H9 (cell line): ENCODE results near the gene SHISA9. TPM values are rescaled to one million over a fixed set of nuclear protein-coding genes. Genes with fewer than 3 reads are reported as not detected.

ENCODE experiments used
- DNase-seq: peaks from one replicate; pipeline ENCODE4 v3.0.0-alpha.2; 2017
- H2AFZ ChIP-seq: one replicate; pipeline ENCODE4 v1.6.1; 2013; ENCODE audit warnings: mild to moderate bottlenecking, low read length, control low read depth, moderate library complexity
- H2AK5ac ChIP-seq: 2 replicates; pipeline ENCODE4 v1.6.1; 2013; ENCODE audit warnings: low read length, control low read depth, mixed read lengths; ENCODE audit not compliant: insufficient read length
- H2BK120ac ChIP-seq: one replicate; pipeline ENCODE4 v1.6.1; 2013; ENCODE audit warnings: low read depth, mild to moderate bottlenecking, low read length, control low read depth, inconsistent platforms; ENCODE audit not compliant: poor library complexity, severe bottlenecking
- H2BK12ac ChIP-seq: 2 replicates; pipeline ENCODE4 v1.6.1; 2013; ENCODE audit warnings: low read length, control low read depth, mixed read lengths, low read depth; ENCODE audit not compliant: insufficient read length
- H2BK15ac ChIP-seq: 2 replicates; pipeline ENCODE4 v1.6.1; 2013; ENCODE audit warnings: low read depth, low read length, control low read depth
- H2BK20ac ChIP-seq: one replicate; pipeline ENCODE4 v1.6.1; 2013; ENCODE audit warnings: low read depth, mild to moderate bottlenecking, low read length, control low read depth, inconsistent platforms; ENCODE audit not compliant: poor library complexity, severe bottlenecking
- H2BK5ac ChIP-seq: 2 replicates; pipeline ENCODE4 v1.6.1; 2013; ENCODE audit warnings: low read length, control low read depth, mixed read lengths; ENCODE audit not compliant: insufficient read length
- H3K14ac ChIP-seq: 2 replicates; pipeline ENCODE4 v1.6.1; 2013; ENCODE audit warnings: low read length, control low read depth; ENCODE audit not compliant: insufficient read depth
- H3K18ac ChIP-seq: 2 replicates; pipeline ENCODE4 v1.6.1; 2013; ENCODE audit warnings: low read depth, mild to moderate bottlenecking, mixed read lengths, low read length, control low read depth; ENCODE audit not compliant: insufficient read length
- H3K23ac ChIP-seq: 2 replicates; pipeline ENCODE4 v1.6.1; 2013; ENCODE audit warnings: low read length, control low read depth, mixed read lengths, low read depth; ENCODE audit not compliant: insufficient read length
- H3K23me2 ChIP-seq: 2 replicates; pipeline ENCODE4 v1.6.1; 2013; ENCODE audit warnings: low read depth, mild to moderate bottlenecking, mixed read lengths, low read length, control low read depth; ENCODE audit not compliant: insufficient read length, poor library complexity, severe bottlenecking
- H3K27ac ChIP-seq: 2 replicates; pipeline ENCODE4 v1.5.1; 2013; ENCODE audit warnings: low read length, control low read depth, mixed read lengths, low read depth; ENCODE audit not compliant: insufficient read length
- H3K27me3 ChIP-seq: 2 replicates; pipeline ENCODE4 v1.6.1; 2013; ENCODE audit warnings: low read length, control low read depth, inconsistent platforms; ENCODE audit not compliant: insufficient read depth
- H3K4ac ChIP-seq: 2 replicates; pipeline ENCODE4 v1.6.1; 2013; ENCODE audit warnings: low read depth, mild to moderate bottlenecking, control low read depth, inconsistent platforms, low read length, moderate library complexity
- H3K4me1 ChIP-seq: 2 replicates; pipeline ENCODE4 v1.6.1; 2013; ENCODE audit warnings: low read length, control low read depth, inconsistent platforms; ENCODE audit not compliant: insufficient read depth
- H3K4me2 ChIP-seq: 2 replicates; pipeline ENCODE4 v1.6.1; 2013; ENCODE audit warnings: low read length, control low read depth, mixed read lengths; ENCODE audit not compliant: insufficient read length, insufficient read depth
- H3K56ac ChIP-seq: 2 replicates; pipeline ENCODE4 v1.6.1; 2013; ENCODE audit warnings: low read depth, mild to moderate bottlenecking, mixed read lengths, low read length, control low read depth; ENCODE audit not compliant: insufficient read length
- H3K79me1 ChIP-seq: 2 replicates; pipeline ENCODE4 v1.6.1; 2013; ENCODE audit warnings: low read depth, mild to moderate bottlenecking, moderate library complexity, low read length, control low read depth, inconsistent platforms; ENCODE audit not compliant: insufficient read depth, poor library complexity, severe bottlenecking
- H3K79me2 ChIP-seq: 2 replicates; pipeline ENCODE4 v1.6.1; 2013; ENCODE audit warnings: low read length, control low read depth, inconsistent platforms; ENCODE audit not compliant: insufficient read depth
- H3K9ac ChIP-seq: 2 replicates; pipeline ENCODE4 v1.6.1; 2013; ENCODE audit warnings: low read length, control low read depth, mixed read lengths; ENCODE audit not compliant: insufficient read length; ENCODE audit errors: extremely low read depth
- H3K9me3 ChIP-seq: one replicate; pipeline ENCODE4 v1.6.1; 2013; ENCODE audit warnings: low read depth, low read length, inconsistent platforms; ENCODE audit not compliant: control insufficient read depth
- H3T11ph ChIP-seq: one replicate; pipeline ENCODE4 v1.6.1; 2013; ENCODE audit warnings: mild to moderate bottlenecking, low read length, control low read depth, inconsistent platforms
- H4K20me1 ChIP-seq: one replicate; pipeline ENCODE4 v1.6.1; 2013; ENCODE audit not compliant: control insufficient read depth, insufficient read length, insufficient read depth
- H4K5ac ChIP-seq: 2 replicates; pipeline ENCODE4 v1.6.1; 2013; ENCODE audit warnings: low read depth, mild to moderate bottlenecking, mixed read lengths, low read length, control low read depth; ENCODE audit not compliant: insufficient read length
- H4K8ac ChIP-seq: replicated peaks from 2 replicates; pipeline ENCODE4 v1.6.1; 2013; ENCODE audit warnings: low read length, control low read depth, mixed read lengths, low read depth; ENCODE audit not compliant: insufficient read length
- H4K91ac ChIP-seq: 2 replicates; pipeline ENCODE4 v1.6.1; 2013; ENCODE audit warnings: low read depth, mild to moderate bottlenecking, moderate library complexity, mixed read lengths, low read length, control low read depth; ENCODE audit not compliant: insufficient read length
- H3K27ac Mint-ChIP-seq, 3 experiments: 2 replicates in 2 of 3; 3 replicates in 1 of 3; pipeline ENCODE4 v1.8.0; 2020 to 2021; ENCODE audit warnings: mixed read lengths in 3 of 3, mild to moderate bottlenecking in 1 of 3, moderate library complexity in 1 of 3
- H3K27me3 Mint-ChIP-seq: 2 replicates; pipeline ENCODE4 v1.8.0; 2021; ENCODE audit warnings: low read depth, mild to moderate bottlenecking, moderate library complexity, mixed read lengths
- H3K36me3 Mint-ChIP-seq, 3 experiments: 2 replicates in 2 of 3; 3 replicates in 1 of 3; pipeline ENCODE4 v1.8.0; 2020 to 2021; ENCODE audit warnings: low read depth in 3 of 3, mixed read lengths in 3 of 3; ENCODE audit not compliant: insufficient read depth in 1 of 3
- H3K4me1 Mint-ChIP-seq, 2 experiments: 2 replicates each; pipeline ENCODE4 v1.8.0; 2020; ENCODE audit warnings: mixed read lengths in 2 of 2
- H3K4me3 Mint-ChIP-seq, 2 experiments: 2 replicates in 1 of 2; 3 replicates in 1 of 2; pipeline ENCODE4 v1.8.0; 2020 to 2021; ENCODE audit warnings: mild to moderate bottlenecking in 2 of 2, mixed read lengths in 2 of 2, moderate library complexity in 1 of 2
- H3K9me3 Mint-ChIP-seq, 2 experiments: 2 replicates in 1 of 2; 3 replicates in 1 of 2; pipeline ENCODE4 v1.8.0; 2020; ENCODE audit warnings: mild to moderate bottlenecking in 2 of 2, mixed read lengths in 2 of 2, moderate library complexity in 1 of 2
- CTCF ChIP-seq: fragments of 200-600 bp; sonication (generic); conservative IDR thresholded peaks from 3 replicates; pipeline ENCODE4 v1.8.0; 2021; ENCODE audit warnings: antibody characterized with exemption, mild to moderate bottlenecking
- WGBS: extraction: QIAGEN DNeasy Blood & Tissue Kit; methylation state at CpG from one replicate; pipeline ENCODE4 v1.1.7; 2013; ENCODE audit warnings: missing lambda C conversion rate, low lambda C conversion rate, mixed read lengths; ENCODE audit not compliant: insufficient read length; ENCODE audit errors: extremely low coverage; 5-methylcytosine and 5-hydroxymethylcytosine counted together
- total RNA-seq: library from RNA; stranded (reverse); gene quantifications from 2 replicates; pipeline ENCODE4 v1.2.1, GENCODE V29; 2021

SHISA9 gene
- total RNA-seq, 1 experiment from 2014 or later: 7.0 TPM

GRCh38 chr16:13038591-13038990, 137.2 kb downstream of the SHISA9 start:
- no peaks in the 10 kb centered on the region for H3K79me1 ChIP-seq
- Mint-ChIP-seq H3K4me1 (peaks cover 9 to 29% of the 10 kb centered on the region in 2 experiments; a peak in 3 of 4 replicates), H3K27me3 (no peaks in the 10 kb centered on the region)

More at GRCh38 chr16:13038591-13038990, 137.2 kb downstream of the SHISA9 start:
- Histone ChIP-seq H3T11ph (no peak overlapping the region), H2AK5ac (no peak overlapping the region), H3K4ac (no peak overlapping the region), H2BK12ac (no peak overlapping the region), H2BK15ac (no peak overlapping the region), H2AFZ (no peak overlapping the region), H2BK20ac (no peak overlapping the region), H3K14ac (no peak overlapping the region), H3K4me1 (no peaks in the 10 kb centered on the region; the same call in 1 of the 2 replicates), H3K18ac (no peak overlapping the region), H4K5ac (no peak overlapping the region), H3K4me2 (no peak overlapping the region), H4K20me1 (no peaks in the 10 kb centered on the region), H3K56ac (no peak overlapping the region), H2BK5ac (no peak overlapping the region), H3K23me2 (no peaks in the 10 kb centered on the region), H3K23ac (no peak overlapping the region), H3K27me3 (no peaks in the 10 kb centered on the region), H3K9ac (no peak overlapping the region), H3K27ac (no peak overlapping the region), H2BK120ac (no peak overlapping the region), H3K9me3 (no peaks in the 10 kb centered on the region), H3K79me2 (no peaks in the 10 kb centered on the region; the same call in 1 of the 2 replicates), H4K91ac (no peak overlapping the region), H4K8ac (no peak overlapping the region)
- no CpG with 5 or more reads among the region's 3 CpGs for WGBS
- Mint-ChIP-seq H3K9me3 (peaks cover 3 to 6% of the 10 kb centered on the region in 2 experiments; a peak in 4 of 5 replicates), H3K27ac (no peak overlapping the region), H3K4me3 (no peak overlapping the region), H3K36me3 (peaks cover 2 to 7% (median 6%) of the 10 kb centered on the region in 3 experiments; a peak in 5 of 7 replicates)
- DNase-seq: no peak
- TF ChIP-seq CTCF: no peak
